ENCODE results near the gene SLC45A2.

Gene SLC45A2

DNA sequence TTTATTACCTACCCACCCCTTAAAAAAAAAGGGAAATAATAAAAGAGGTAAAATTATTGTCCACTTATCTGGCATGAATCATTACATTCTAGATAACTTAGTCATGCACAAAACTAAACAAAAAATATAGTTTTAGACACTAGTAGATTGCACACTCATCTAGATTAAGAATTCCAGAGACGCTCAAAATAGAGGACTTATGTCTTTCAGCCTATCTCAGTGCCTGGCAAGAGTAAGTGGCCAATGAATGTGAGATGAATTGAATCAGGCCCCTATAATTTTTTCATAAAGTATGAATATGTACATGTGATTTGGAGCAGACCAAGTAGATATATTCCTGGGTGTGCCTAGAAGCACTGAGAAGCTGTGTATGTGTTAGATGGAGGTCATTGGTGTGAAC, 50.3 kb downstream of the SLC45A2 start:
- no peaks in the 10 kb centered on the region for H3K9me3 ChIP-seq (ENCODE audit: insufficient read depth, low read length, severe bottlenecking)
- TF ChIP-seq EZH2 (IDR thresholded peaks at IDR 0.05; ENCODE audit: borderline replicate concordance, low read depth, low read length, severe bottlenecking) (no peak), CTCF (IDR thresholded peaks at IDR 0.05; ENCODE audit: borderline replicate concordance, extremely low read depth, low read length, poor library complexity, severe bottlenecking) (no peak)
- no peak for ATAC-seq (ENCODE audit: insufficient read depth, low read depth)
- no peak overlapping the region for H3K9ac ChIP-seq (ENCODE audit: low read depth, low read length)
- no peak overlapping the region for H3K4me3 ChIP-seq (ENCODE audit: low read depth in 1 of 2, low read length in 2 of 2)
- no peak for DNase-seq
- no peaks in the 10 kb centered on the region for H3K27me3 ChIP-seq (ENCODE audit: insufficient read depth, low read length, poor library complexity)
- no peak overlapping the region for H3K4me2 ChIP-seq (ENCODE audit: insufficient read depth, low read length)
- H4K20me1 ChIP-seq (ENCODE audit: insufficient read depth, low read length): no peaks in the 10 kb centered on the region
- H2AFZ ChIP-seq (ENCODE audit: low read depth, low read length): no peak overlapping the region
- H3K4me1 ChIP-seq (ENCODE audit: insufficient read depth, low read length): no peaks in the 10 kb centered on the region
- no peaks in the 10 kb centered on the region for H3K36me3 ChIP-seq (ENCODE audit: insufficient read depth, low read length)
- H3K79me2 ChIP-seq (ENCODE audit: insufficient read depth, low read length): no peaks in the 10 kb centered on the region
- H3K27ac ChIP-seq (ENCODE audit: low read length): no peak overlapping the region

DNA sequence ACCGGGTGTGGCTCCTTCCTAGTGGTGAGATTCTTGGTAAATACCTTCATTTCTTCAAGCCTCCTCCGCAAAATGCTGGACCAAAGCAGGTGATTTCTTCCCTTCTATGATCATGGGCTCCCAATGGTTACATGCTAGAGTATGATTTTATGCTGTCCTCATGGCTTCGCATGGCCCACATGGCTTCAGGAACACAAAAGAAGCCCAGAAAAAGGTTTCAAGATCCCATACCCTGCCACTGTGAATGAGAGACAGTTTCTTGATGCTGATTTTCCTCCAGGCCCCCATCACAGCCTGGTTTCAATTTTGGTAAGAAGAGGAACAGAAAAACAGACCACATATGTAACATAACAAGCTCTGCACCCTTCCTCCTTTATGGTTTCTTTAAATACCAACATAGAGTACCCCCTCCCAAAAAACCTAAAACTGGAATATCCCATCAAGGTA, 50.7 kb downstream of the SLC45A2 start:
- Histone ChIP-seq H3K4me2 (ENCODE audit: insufficient read depth, low read length) (no peak overlapping the region), H3K9ac (ENCODE audit: low read depth, low read length) (no peak overlapping the region), H3K9me3 (ENCODE audit: insufficient read depth, low read length, severe bottlenecking) (no peaks in the 10 kb centered on the region), H2AFZ (ENCODE audit: low read depth, low read length) (no peak overlapping the region), H4K20me1 (ENCODE audit: insufficient read depth, low read length) (no peaks in the 10 kb centered on the region), H3K27ac (ENCODE audit: low read length) (no peak overlapping the region), H3K4me1 (ENCODE audit: insufficient read depth, low read length) (no peaks in the 10 kb centered on the region), H3K27me3 (ENCODE audit: insufficient read depth, low read length, poor library complexity) (no peaks in the 10 kb centered on the region), H3K4me3 (ENCODE audit: low read depth in 1 of 2, low read length in 2 of 2) (no peak overlapping the region), H3K36me3 (ENCODE audit: insufficient read depth, low read length) (no peaks in the 10 kb centered on the region), H3K79me2 (ENCODE audit: insufficient read depth, low read length) (no peaks in the 10 kb centered on the region)
- DNase-seq (no peak), ATAC-seq (ENCODE audit: insufficient read depth, low read depth) (no peak)
- TF ChIP-seq CTCF (IDR thresholded peaks at IDR 0.05; ENCODE audit: borderline replicate concordance, extremely low read depth, low read length, poor library complexity, severe bottlenecking) (no peak), EZH2 (IDR thresholded peaks at IDR 0.05; ENCODE audit: borderline replicate concordance, low read depth, low read length, severe bottlenecking) (no peak)

GRCh38 chr5:33931136-33931535, 53.4 kb downstream of the SLC45A2 start:
- DNase-seq (no peak), ATAC-seq (ENCODE audit: insufficient read depth, low read depth) (no peak)
- Histone ChIP-seq H3K9ac (ENCODE audit: low read depth, low read length) (no peak overlapping the region), H4K20me1 (ENCODE audit: insufficient read depth, low read length) (no peaks in the 10 kb centered on the region), H3K27ac (ENCODE audit: low read length) (no peak overlapping the region), H3K36me3 (ENCODE audit: insufficient read depth, low read length) (no peaks in the 10 kb centered on the region), H3K4me3 (ENCODE audit: low read depth in 1 of 2, low read length in 2 of 2) (no peak overlapping the region), H3K9me3 (ENCODE audit: insufficient read depth, low read length, severe bottlenecking) (no peaks in the 10 kb centered on the region), H3K27me3 (ENCODE audit: insufficient read depth, low read length, poor library complexity) (no peaks in the 10 kb centered on the region), H3K4me2 (ENCODE audit: insufficient read depth, low read length) (no peak overlapping the region), H3K4me1 (ENCODE audit: insufficient read depth, low read length) (no peaks in the 10 kb centered on the region), H3K79me2 (ENCODE audit: insufficient read depth, low read length) (no peaks in the 10 kb centered on the region), H2AFZ (ENCODE audit: low read depth, low read length) (no peak overlapping the region)
- TF ChIP-seq CTCF (IDR thresholded peaks at IDR 0.05; ENCODE audit: borderline replicate concordance, extremely low read depth, low read length, poor library complexity, severe bottlenecking) (no peak), EZH2 (IDR thresholded peaks at IDR 0.05; ENCODE audit: borderline replicate concordance, low read depth, low read length, severe bottlenecking) (no peak)

All from DND-41 (cell line).